ENCODE results near the gene NKAIN2.

DNA sequence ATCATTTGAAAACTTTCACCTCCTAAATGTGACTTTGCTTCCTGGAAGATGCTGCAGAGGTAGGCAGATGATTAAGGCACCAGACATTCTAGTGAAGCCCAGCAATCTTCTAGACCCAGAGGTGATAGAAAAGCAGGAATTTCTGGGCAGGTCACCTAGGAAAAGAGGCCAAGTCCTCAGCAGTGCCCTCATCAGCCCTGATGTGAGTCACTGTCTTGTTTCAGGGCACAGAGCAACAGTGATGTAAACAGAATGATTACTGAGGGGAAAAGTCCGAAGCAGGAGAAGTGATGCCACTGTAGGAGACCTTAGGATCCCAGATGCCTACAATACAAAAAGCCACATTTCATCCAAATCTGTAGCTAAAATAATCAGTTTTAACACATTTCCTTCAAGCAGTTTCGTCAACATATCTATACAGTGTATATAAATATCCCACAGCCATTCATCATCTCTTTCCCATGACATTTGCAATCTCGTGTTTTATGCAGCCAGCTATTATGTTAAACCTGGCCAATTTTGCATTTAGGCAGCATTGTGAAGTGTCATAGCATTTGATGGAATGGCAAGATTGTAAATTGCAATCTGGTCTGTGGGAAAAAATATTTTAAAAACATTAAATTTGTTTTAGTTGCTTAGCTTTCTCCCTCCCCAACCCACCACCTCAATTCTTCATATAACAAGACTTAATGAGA is 757.4 kb downstream of the NKAIN2 start:
- TF ChIP-seq, protein P1, sequence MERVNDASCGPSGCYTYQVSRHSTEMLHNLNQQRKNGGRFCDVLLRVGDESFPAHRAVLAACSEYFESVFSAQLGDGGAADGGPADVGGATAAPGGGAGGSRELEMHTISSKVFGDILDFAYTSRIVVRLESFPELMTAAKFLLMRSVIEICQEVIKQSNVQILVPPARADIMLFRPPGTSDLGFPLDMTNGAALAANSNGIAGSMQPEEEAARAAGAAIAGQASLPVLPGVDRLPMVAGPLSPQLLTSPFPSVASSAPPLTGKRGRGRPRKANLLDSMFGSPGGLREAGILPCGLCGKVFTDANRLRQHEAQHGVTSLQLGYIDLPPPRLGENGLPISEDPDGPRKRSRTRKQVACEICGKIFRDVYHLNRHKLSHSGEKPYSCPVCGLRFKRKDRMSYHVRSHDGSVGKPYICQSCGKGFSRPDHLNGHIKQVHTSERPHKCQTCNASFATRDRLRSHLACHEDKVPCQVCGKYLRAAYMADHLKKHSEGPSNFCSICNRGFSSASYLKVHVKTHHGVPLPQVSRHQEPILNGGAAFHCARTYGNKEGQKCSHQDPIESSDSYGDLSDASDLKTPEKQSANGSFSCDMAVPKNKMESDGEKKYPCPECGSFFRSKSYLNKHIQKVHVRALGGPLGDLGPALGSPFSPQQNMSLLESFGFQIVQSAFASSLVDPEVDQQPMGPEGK (CRISPR knock-in tag; IDR thresholded peaks at IDR 0.05; ENCODE audit: borderline replicate concordance) = no peak
- TF ChIP-seq BACH2 (CRISPR knock-in tag; IDR thresholded peaks at IDR 0.05; ENCODE audit: borderline replicate concordance) (no peak), ZFP3 (CRISPR knock-in tag; IDR thresholded peaks at IDR 0.05) (no peak), GLIS3 (CRISPR knock-in tag; IDR thresholded peaks at IDR 0.05) (no peak), ISL1 (CRISPR knock-in tag; IDR thresholded peaks at IDR 0.05) (no peak), ARNTL (CRISPR knock-in tag; IDR thresholded peaks at IDR 0.05; ENCODE audit: borderline replicate concordance, low read depth) (no peak), OSR1 (CRISPR knock-in tag; IDR thresholded peaks at IDR 0.05) (no peak), RARB (CRISPR knock-in tag; IDR thresholded peaks at IDR 0.05) (no peak), ZFP30 (CRISPR knock-in tag; IDR thresholded peaks at IDR 0.05) (no peak), ZNF8 (CRISPR knock-in tag; IDR thresholded peaks at IDR 0.05) (no peak), ESRRG (CRISPR knock-in tag; IDR thresholded peaks at IDR 0.05) (no peak)
- TF ChIP-seq, protein P2, sequence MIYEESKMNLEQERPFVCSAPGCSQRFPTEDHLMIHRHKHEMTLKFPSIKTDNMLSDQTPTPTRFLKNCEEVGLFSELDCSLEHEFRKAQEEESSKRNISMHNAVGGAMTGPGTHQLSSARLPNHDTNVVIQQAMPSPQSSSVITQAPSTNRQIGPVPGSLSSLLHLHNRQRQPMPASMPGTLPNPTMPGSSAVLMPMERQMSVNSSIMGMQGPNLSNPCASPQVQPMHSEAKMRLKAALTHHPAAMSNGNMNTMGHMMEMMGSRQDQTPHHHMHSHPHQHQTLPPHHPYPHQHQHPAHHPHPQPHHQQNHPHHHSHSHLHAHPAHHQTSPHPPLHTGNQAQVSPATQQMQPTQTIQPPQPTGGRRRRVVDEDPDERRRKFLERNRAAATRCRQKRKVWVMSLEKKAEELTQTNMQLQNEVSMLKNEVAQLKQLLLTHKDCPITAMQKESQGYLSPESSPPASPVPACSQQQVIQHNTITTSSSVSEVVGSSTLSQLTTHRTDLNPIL (CRISPR knock-in tag; IDR thresholded peaks at IDR 0.05; ENCODE audit: low read depth) = no peak
- TF ChIP-seq, protein P3, sequence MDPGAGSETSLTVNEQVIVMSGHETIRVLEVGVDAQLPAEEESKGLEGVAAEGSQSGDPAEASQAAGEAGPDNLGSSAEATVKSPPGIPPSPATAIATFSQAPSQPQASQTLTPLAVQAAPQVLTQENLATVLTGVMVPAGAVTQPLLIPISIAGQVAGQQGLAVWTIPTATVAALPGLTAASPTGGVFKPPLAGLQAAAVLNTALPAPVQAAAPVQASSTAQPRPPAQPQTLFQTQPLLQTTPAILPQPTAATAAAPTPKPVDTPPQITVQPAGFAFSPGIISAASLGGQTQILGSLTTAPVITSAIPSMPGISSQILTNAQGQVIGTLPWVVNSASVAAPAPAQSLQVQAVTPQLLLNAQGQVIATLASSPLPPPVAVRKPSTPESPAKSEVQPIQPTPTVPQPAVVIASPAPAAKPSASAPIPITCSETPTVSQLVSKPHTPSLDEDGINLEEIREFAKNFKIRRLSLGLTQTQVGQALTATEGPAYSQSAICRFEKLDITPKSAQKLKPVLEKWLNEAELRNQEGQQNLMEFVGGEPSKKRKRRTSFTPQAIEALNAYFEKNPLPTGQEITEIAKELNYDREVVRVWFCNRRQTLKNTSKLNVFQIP (CRISPR knock-in tag; IDR thresholded peaks at IDR 0.05; ENCODE audit: borderline replicate concordance, low read depth) = no peak
